SK-N-MC (cell line): ENCODE results near the gene MICU1.

Experiments used
- EZH2 ChIP-seq: fragments of 200-600 bp; sonication (generic); IDR thresholded peaks from one replicate; pipeline ENCODE4 v1.6.1; 2017; ENCODE audit warnings: antibody characterized with exemption
- FOXP2 ChIP-seq: optimal IDR thresholded peaks from 2 replicates; pipeline ENCODE3; 2011; ENCODE audit warnings: mild to moderate bottlenecking, moderate library complexity; ENCODE audit not compliant: insufficient read depth; ENCODE audit errors: extremely low read length, control extremely low read depth
- POLR2AphosphoS5 ChIP-seq: IDR thresholded peaks from 2 replicates; pipeline ENCODE4 v1.6.1; 2012; ENCODE audit warnings: mild to moderate bottlenecking, low read depth, low read length, borderline replicate concordance

DNA sequence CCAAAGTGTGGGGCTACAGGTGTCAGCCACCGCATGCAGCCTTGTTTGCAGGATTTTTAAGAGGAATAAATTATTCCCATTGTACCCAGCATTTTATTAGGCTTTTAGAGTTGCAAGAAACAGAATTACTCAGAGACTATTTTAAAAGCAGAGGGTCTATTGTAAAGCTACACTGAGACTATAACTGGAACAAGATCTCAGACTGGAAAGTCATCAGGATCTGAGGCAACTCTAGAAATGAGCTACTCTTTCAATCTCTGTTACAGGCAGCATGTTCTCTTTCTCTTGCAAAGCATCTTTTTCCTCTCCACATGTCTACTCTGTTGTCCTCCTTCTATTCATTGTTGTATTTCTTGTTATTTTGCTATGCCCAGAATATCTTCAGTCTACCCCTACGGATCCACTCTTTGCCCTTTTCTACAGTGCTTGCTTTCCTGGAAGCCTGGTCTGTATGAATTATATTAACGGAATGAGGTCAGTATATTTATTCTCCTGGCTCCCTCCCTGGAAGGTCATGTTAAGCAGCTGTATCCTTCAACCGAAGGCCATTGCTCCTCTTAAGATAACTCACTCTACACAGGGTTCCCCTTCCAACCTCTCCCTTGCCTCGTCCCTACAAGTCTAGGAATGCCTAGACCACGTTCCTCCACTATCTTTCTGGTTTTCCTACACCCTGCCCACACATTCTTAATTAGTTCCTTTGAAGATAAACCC lies 27.7 kb upstream of the MICU1 start:
- no peak for TF ChIP-seq POLR2AphosphoS5
- no peak for TF ChIP-seq EZH2
- TF ChIP-seq FOXP2: no peak
